MCF 10A (cell line): ENCODE data around the gene TFPT. TPM values are rescaled to one million over a fixed set of nuclear protein-coding genes. Genes with fewer than 3 reads are reported as not detected.
A peak's percentile ranks its signal among the peaks of the same experiment; 100 is the strongest.

Source experiments
- BruUV-seq: library from RNA; stranded (reverse); fragments of 400-500 nt; replicated peaks from 2 replicates; lab custom pipeline; 2021; lab: Mats Ljungman, UMichigan
- CTCF ChIA-PET: fragments of 300-600 bp; sonication (Branson Sonifier 250); formaldehyde crosslinking; extraction: SDS; loops from one replicate; lab custom pipeline; 2021; ENCODE audit warnings: antibody characterized with exemption, inconsistent platforms; lab: Yijun Ruan, JAX
- POLR2A ChIA-PET: fragments of 300-600, 350-650 bp; sonication (Branson Sonifier 250); formaldehyde crosslinking; extraction: SDS; loops from one replicate; lab custom pipeline; 2020; ENCODE audit warnings: antibody characterized with exemption, inconsistent platforms; lab: Yijun Ruan, JAX
- DNase-seq: peaks from one replicate; pipeline ENCODE4 v3.0.0-alpha.2; 2018; ENCODE audit not compliant: unreplicated experiment
- H3K27ac Mint-ChIP-seq: one replicate; pipeline ENCODE4 v1.8.0; 2022; ENCODE audit warnings: mild to moderate bottlenecking, low read depth, mixed read lengths; ENCODE audit not compliant: unreplicated experiment
- H3K27me3 Mint-ChIP-seq: one replicate; pipeline ENCODE4 v1.8.0; 2022; ENCODE audit warnings: mixed read lengths; ENCODE audit not compliant: insufficient read depth, unreplicated experiment
- H3K36me3 Mint-ChIP-seq: one replicate; pipeline ENCODE4 v1.8.0; 2022; ENCODE audit warnings: mild to moderate bottlenecking, moderate library complexity, mixed read lengths; ENCODE audit not compliant: insufficient read depth, unreplicated experiment
- H3K4me1 Mint-ChIP-seq: one replicate; pipeline ENCODE4 v1.8.0; 2022; ENCODE audit warnings: mixed read lengths; ENCODE audit not compliant: insufficient read depth, unreplicated experiment
- H3K4me3 Mint-ChIP-seq: one replicate; pipeline ENCODE4 v1.8.0; 2022; ENCODE audit warnings: mild to moderate bottlenecking, moderate library complexity, mixed read lengths; ENCODE audit not compliant: unreplicated experiment
- H3K9me3 Mint-ChIP-seq: one replicate; pipeline ENCODE4 v1.8.0; 2022; ENCODE audit warnings: mixed read lengths; ENCODE audit not compliant: unreplicated experiment
- intact Hi-C: fragments of 100-400 bp; cut with micrococcal nuclease; formaldehyde crosslinking; loops from 2 replicates; pipeline ENCODE4 v1.14.1; 2022
- total RNA-seq: library from RNA; stranded (reverse); gene quantifications from 2 replicates; pipeline ENCODE4 v1.2.3, GENCODE V29; 2022
- TF ChIP-seq, protein P1 (sequence below): fragments of 200-600 bp; IDR thresholded peaks from one replicate; pipeline ENCODE4 v1.8.0; 2022; ENCODE audit warnings: antibody characterized with exemption, mild to moderate bottlenecking; ENCODE audit not compliant: unreplicated experiment

TFPT gene
- total RNA-seq, 1 experiment from 2014 or later = 22.8 TPM

DNA sequence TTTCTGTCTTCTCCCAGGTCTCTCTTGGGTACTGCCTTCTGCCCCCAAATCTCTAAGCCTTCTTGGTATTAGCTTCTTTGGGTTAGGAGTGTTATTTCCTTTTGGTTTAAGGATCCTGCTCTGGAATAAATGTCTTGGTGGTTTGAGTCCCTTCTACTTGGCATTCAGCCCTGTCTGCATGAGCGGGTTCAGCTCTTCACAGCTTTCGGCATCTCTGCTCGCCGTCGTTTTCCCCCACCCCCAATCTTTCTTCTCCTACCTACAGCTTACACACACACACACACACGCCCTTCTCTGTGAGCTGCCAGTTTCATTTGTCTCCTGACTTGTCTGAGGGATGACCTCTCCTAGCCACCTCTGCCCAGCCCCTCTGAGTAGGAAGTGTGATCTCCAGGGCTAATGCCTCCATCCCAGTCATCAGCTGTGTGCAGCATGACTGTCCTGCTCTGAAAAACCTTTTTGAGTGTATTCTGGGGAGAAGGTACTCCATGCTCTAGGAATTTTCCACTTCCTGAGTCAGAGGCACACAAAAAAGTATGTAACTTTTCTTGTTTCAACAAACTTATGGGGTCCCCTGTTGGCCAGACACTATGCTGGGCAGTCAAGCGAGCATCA is 26.8 kb upstream of the TFPT start:
- TF ChIP-seq, protein P1, sequence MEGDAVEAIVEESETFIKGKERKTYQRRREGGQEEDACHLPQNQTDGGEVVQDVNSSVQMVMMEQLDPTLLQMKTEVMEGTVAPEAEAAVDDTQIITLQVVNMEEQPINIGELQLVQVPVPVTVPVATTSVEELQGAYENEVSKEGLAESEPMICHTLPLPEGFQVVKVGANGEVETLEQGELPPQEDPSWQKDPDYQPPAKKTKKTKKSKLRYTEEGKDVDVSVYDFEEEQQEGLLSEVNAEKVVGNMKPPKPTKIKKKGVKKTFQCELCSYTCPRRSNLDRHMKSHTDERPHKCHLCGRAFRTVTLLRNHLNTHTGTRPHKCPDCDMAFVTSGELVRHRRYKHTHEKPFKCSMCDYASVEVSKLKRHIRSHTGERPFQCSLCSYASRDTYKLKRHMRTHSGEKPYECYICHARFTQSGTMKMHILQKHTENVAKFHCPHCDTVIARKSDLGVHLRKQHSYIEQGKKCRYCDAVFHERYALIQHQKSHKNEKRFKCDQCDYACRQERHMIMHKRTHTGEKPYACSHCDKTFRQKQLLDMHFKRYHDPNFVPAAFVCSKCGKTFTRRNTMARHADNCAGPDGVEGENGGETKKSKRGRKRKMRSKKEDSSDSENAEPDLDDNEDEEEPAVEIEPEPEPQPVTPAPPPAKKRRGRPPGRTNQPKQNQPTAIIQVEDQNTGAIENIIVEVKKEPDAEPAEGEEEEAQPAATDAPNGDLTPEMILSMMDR = no peak
- Mint-ChIP-seq H3K9me3 (no peaks in the 10 kb centered on the region), H3K27ac (no peak overlapping the region), H3K27me3 (no peaks in the 10 kb centered on the region), H3K4me3 (no peak overlapping the region), H3K36me3 (peaks cover 37% of the 10 kb centered on the region), H3K4me1 (peaks cover 19% of the 10 kb centered on the region)
- no TSS peak for BruUV-seq
- ChIA-PET CTCF (interaction anchor here (0.6 to 1.8 kb wide), 4 partner anchors 14 to 1551 kb away, joined by 3 to 4 read pairs (median 4); partner anchors contain the start of gene LENG1), POLR2A (interaction anchor here (1.0 to 1.2 kb wide), 2 partner anchors 16 to 27 kb away, joined by 3 to 4 read pairs; partner anchors contain the start of genes PRPF31 and TFPT)
- DNase-seq = no peak
- intact Hi-C loops = no loop called here

DNA sequence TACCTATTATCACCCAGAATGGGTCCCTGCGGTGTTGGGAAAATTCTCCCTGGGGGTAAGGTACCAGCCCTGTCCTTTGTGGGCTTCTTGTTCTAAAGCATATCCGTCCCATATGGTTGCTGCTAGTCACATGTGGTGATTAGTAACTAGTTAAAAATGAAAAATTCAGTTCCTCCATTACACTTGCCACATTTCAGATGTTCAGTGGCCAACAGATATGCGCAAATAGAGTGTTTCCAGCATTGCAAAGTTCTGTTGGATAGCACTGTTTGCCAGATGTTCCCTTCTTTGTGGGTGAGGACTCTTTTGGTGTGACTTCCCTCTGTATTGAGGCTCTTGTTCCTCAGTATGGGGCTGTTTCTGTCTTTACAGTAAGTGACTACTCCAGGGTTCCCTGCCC is 25.9 kb upstream of the TFPT start:
- no peak for DNase-seq
- no peak overlapping the region for H3K27ac Mint-ChIP-seq
- intact Hi-C loops = no loop called here
- no peaks in the 10 kb centered on the region for H3K27me3 Mint-ChIP-seq
- H3K4me1 Mint-ChIP-seq = peaks cover 20% of the 10 kb centered on the region
- CTCF ChIA-PET = interaction anchor here (0.7 to 1.8 kb wide), 2 partner anchors 18 to 348 kb away, joined by 4 read pairs; partner anchors contain the start of gene LENG1
- H3K36me3 Mint-ChIP-seq = peaks cover 28% of the 10 kb centered on the region
- TF ChIP-seq, protein P1 = no peak
- POLR2A ChIA-PET = interaction anchor here (1.0 to 1.2 kb wide), 2 partner anchors 17 to 26 kb away, joined by 3 to 4 read pairs; partner anchors contain the start of genes PRPF31 and TFPT
- H3K9me3 Mint-ChIP-seq = no peaks in the 10 kb centered on the region
- BruUV-seq = no TSS peak
- no peak overlapping the region for H3K4me3 Mint-ChIP-seq

DNA sequence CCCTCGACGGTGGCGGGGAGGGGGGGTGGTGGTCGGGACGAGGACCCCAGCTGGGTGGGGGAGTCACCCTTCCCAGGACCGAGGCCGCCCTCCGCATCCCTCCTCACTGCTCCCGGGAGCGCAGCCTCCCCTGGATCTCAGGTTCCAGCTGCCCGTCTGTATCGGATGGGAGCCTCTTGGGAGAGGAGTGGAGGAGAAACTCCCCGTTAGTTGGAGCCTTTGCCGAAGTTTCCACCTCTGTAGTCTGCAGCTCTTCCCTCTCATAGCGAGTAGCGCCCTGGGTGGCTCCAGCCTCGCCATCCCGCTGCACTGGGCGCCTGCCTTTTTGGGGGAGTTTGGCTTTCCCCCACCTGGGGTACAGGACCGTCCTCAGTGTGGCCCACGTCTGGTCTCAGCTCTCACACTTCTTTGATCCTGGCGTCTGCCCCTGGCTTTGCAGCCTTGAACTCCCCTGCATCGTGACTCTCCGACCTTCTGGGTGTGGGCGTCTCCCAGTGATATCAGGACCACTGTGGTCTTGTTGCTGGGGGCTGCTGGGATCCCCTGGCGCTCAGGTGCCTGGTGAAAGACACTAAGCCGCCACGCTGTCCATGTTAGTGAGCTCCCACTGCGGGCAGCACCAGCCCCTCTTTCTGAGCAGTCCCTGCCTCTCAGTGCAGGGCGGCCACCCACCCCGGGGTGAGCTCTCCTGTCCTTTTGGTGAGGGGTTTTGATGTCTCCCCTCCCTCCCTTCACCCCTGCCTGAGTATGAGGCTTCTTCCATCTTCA is 23.2 kb upstream of the TFPT start:
- no TSS peak for BruUV-seq
- no peak for DNase-seq
- TF ChIP-seq, protein P1 = no peak
- intact Hi-C loops = no loop called here
- Mint-ChIP-seq H3K27ac (peak overlapping the region; percentile 92), H3K4me1 (peaks cover 25% of the 10 kb centered on the region), H3K27me3 (no peaks in the 10 kb centered on the region), H3K4me3 (peak overlapping the region; percentile 79), H3K9me3 (no peaks in the 10 kb centered on the region), H3K36me3 (peaks cover 7% of the 10 kb centered on the region)
- ChIA-PET POLR2A (interaction anchor here (0.6 to 5.7 kb wide), 4 partner anchors 9 to 60 kb away, joined by 3 to 110 read pairs (median 3); partner anchors contain the start of genes LENG1, PRPF31 and TFPT), CTCF (interaction anchor here (0.8 to 2.0 kb wide), 4 partner anchors 30 to 347 kb away, joined by 3 to 7 read pairs (median 3); no protein-coding TSS in a partner anchor)
